Nephron progenitor cell (in vitro differentiated cells): ENCODE results near the gene PHC2.

Experiments
- DNase-seq: peaks from one replicate; pipeline ENCODE4 v3.0.0; 2021
- H3K27ac Mint-ChIP-seq: 2 replicates; pipeline ENCODE4 v1.8.0; 2021; ENCODE audit warnings: mild to moderate bottlenecking, moderate library complexity, mixed read lengths
- H3K27me3 Mint-ChIP-seq: 2 replicates; pipeline ENCODE4 v1.8.0; 2021; ENCODE audit warnings: mild to moderate bottlenecking, low read depth, mixed read lengths; ENCODE audit not compliant: poor library complexity
- H3K36me3 Mint-ChIP-seq: 2 replicates; pipeline ENCODE4 v1.8.0; 2021; ENCODE audit warnings: low read depth, mixed read lengths
- H3K4me1 Mint-ChIP-seq: 2 replicates; pipeline ENCODE4 v1.8.0; 2021; ENCODE audit warnings: mixed read lengths
- H3K4me3 Mint-ChIP-seq: 2 replicates; pipeline ENCODE4 v1.8.0; 2021; ENCODE audit warnings: mild to moderate bottlenecking, moderate library complexity, mixed read lengths
- H3K9me3 Mint-ChIP-seq: 2 replicates; pipeline ENCODE4 v1.8.0; 2021; ENCODE audit warnings: mild to moderate bottlenecking, moderate library complexity, mixed read lengths
- TF ChIP-seq, protein P1 (sequence below): fragments of 200-600 bp; sonication (generic); IDR thresholded peaks from 2 replicates; pipeline ENCODE4 v1.5.0; 2021; ENCODE audit warnings: antibody characterized with exemption

The PHC2 gene

DNA sequence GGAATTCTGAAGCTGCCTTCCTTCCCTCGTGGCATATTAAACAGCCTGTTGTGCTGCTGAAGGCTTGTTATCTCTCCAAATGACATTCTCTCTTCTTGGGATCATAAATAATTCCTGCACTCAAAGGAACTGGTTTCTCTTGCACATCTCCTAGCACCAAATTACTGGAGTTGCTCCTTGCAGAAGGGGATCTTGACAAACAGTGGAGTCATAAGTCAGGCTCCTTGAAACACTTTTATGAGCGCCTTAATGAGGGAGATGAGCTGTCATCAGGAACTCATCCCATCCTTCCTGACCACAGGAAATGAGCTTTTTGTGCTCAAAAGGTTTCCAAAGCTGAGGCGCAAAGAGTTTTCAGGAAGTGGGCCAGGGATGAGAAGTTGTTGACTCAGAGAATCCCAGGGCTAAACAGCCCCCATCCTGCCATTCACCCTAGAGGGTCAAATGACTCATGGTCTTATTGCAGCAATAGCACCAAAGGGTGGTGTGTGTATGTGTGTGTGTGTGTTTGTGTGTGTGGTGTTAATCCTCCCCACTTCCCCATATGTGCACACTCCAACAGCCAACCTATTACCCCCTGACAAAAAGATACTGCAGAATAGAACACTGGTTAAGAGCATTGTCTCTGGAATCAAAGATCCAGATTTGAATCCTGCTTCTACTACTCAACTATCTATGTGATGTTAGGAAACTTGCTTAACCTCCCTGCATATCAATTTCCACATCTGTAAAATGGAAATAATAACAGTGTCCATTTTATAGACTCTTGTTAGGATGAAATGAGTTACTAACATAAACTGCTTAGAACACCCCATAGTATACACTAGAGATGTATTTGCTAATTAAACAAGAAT is 2.8 kb upstream of the PHC2 start:
- Mint-ChIP-seq H3K27me3 (no peaks in the 10 kb centered on the region), H3K4me1 (peaks cover 66% of the 10 kb centered on the region), H3K36me3 (no peaks in the 10 kb centered on the region), H3K9me3 (no peaks in the 10 kb centered on the region), H3K4me3 (no peak overlapping the region), H3K27ac (peak overlapping the region; percentile 94)
- TF ChIP-seq, protein P1, sequence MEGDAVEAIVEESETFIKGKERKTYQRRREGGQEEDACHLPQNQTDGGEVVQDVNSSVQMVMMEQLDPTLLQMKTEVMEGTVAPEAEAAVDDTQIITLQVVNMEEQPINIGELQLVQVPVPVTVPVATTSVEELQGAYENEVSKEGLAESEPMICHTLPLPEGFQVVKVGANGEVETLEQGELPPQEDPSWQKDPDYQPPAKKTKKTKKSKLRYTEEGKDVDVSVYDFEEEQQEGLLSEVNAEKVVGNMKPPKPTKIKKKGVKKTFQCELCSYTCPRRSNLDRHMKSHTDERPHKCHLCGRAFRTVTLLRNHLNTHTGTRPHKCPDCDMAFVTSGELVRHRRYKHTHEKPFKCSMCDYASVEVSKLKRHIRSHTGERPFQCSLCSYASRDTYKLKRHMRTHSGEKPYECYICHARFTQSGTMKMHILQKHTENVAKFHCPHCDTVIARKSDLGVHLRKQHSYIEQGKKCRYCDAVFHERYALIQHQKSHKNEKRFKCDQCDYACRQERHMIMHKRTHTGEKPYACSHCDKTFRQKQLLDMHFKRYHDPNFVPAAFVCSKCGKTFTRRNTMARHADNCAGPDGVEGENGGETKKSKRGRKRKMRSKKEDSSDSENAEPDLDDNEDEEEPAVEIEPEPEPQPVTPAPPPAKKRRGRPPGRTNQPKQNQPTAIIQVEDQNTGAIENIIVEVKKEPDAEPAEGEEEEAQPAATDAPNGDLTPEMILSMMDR: no peak
- DNase-seq: no peak

DNA sequence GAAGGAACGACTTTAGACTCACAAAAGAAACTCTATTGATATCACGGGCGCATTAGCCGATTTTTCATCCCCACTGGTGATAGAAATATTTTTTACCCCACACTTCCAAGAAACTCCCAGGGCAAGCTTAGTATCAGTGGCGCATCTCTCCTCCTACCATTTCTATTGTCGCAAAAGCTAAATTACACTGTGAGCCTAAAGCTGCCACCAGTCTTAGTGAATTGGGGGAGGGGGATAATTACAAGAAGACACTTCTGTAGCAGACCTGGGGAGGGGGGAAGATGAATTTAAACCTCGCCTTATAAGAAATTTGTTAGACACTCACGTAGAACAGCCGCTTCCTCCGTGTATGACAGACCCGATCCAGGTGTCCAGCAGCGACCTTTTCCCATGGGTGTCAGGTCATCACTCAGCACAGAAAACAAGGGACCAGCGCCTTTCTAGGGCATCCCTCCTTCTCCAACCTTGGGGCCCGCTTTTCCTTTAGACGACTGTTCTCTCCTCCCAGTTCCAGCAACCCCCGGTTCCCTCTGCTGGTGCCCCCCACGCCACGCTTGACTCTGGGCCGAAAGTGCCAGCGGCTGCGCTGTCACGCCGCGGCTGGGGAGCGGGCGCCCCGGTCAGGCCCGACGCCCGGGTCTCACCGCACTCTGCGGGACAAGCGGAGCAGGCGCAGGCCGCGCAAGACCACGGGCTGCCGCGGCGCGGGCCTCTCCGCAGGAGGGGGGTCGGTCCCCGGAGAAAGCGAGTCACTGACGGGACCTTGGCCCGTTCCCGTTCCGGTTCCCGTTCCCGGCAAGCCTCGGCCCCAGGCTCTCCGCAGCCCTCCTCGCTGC is 821 bp downstream of the PHC2 start:
- Mint-ChIP-seq H3K27me3 (no peaks in the 10 kb centered on the region), H3K4me1 (peaks cover 29% of the 10 kb centered on the region), H3K9me3 (peaks cover 8% of the 10 kb centered on the region), H3K36me3 (peaks cover 17% of the 10 kb centered on the region), H3K4me3 (no peak overlapping the region), H3K27ac (peak overlapping the region; percentile 62)
- TF ChIP-seq, protein P1: no peak
- no peak for DNase-seq

DNA sequence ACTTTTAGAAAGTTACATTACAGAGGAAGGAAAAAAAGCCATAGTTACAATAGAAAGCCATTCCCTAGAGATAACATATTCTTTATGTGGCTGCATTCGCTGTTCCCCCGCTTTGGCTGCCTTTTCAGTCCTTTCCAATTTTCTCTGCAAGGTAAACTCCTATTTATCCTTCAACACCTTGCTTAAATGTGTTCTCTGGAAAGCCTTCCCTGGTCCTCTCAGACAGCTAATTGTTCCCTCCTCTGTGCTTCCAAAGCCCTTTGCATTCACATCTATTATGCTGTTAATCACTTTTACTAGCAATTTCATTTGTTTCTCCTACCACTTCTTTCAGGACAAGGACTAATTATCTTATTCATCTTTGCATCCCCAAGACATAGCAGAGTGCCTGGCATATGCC is 1.6 kb downstream of the PHC2 start:
- peaks cover 25% of the 10 kb centered on the region for H3K36me3 Mint-ChIP-seq
- DNase-seq: no peak
- peaks cover 8% of the 10 kb centered on the region for H3K9me3 Mint-ChIP-seq
- H3K4me1 Mint-ChIP-seq: peaks cover 22% of the 10 kb centered on the region
- no peak overlapping the region for H3K27ac Mint-ChIP-seq
- H3K27me3 Mint-ChIP-seq: no peaks in the 10 kb centered on the region
- H3K4me3 Mint-ChIP-seq: no peak overlapping the region
- TF ChIP-seq, protein P1: no peak

DNA sequence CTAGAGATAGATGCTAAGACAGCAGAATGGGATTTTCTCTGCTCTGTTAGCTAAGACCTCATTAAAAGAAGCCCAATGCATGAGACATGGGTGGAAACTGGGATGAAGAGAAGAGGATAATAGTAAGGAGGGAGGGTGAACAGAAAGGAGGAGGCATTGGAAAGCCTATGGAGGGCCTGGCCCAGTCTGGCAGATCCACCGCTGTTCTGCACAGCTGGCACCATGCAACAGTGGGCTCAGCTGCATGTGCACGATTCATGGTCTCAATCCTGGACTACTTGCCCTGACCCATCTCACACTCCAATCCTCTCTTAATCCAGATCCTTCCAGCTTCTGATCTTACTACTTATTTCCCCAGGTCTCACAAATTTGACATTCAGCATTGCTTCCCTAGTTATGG is 2.2 kb downstream of the PHC2 start:
- TF ChIP-seq, protein P1: no peak
- peaks cover 27% of the 10 kb centered on the region for H3K36me3 Mint-ChIP-seq
- peaks cover 8% of the 10 kb centered on the region for H3K9me3 Mint-ChIP-seq
- DNase-seq: no peak
- H3K27ac Mint-ChIP-seq: no peak overlapping the region
- H3K27me3 Mint-ChIP-seq: no peaks in the 10 kb centered on the region
- no peak overlapping the region for H3K4me3 Mint-ChIP-seq
- H3K4me1 Mint-ChIP-seq: peaks cover 15% of the 10 kb centered on the region

DNA sequence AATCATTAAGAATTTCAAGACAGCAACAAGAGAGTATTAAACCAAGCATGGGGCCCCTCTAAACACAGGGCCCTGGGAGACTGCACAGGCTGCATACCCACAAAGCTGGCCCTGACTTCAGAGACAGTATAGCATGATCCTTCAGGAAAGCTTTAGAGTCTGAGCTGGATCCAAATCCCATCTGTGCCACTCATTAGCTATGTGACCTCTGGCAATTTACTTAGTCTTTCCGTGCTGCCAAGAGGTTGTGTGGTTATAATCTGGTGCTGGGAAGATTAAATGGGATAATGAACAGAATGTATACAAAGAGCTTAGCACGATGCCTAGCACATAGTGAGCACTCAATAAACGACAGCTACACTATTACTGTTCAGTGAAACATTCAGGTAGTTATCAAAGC is 4.0 kb downstream of the PHC2 start:
- Mint-ChIP-seq H3K4me3 (no peak overlapping the region), H3K4me1 (peaks cover 23% of the 10 kb centered on the region), H3K27ac (no peak overlapping the region), H3K36me3 (peaks cover 44% of the 10 kb centered on the region), H3K9me3 (peaks cover 8% of the 10 kb centered on the region), H3K27me3 (no peaks in the 10 kb centered on the region)
- TF ChIP-seq, protein P1: no peak
- DNase-seq: no peak
